ENCODE results near the gene EXOC3.
"Not testable (repeated sequence)": the region's sequence is repeated elsewhere in the genome, so short reads cannot be mapped to it uniquely, and the experiment has no call there.

Gene EXOC3

DNA sequence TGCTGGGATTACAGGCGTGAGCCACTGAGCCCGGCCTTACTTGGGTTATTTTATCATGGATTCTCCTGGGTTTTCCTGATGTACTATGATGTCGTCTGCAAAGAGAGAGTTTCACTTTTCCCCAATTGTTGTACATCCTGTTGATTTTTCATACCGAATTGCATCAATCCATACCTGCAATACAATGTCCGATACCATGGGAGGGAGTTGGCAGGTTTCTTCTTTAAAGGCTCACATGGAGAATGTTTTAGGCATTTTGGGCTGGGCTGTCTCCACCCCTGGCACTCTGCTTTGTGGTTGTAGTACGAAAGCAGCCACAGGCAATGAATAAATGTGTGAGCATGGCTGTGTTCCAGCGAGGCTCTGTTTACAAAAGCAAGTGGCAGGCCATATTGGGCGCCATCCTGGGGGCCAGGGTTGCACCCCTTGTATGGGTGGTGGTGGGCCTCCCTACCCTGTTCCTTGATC is 35.1 kb upstream of the EXOC3 start:
- DNase-seq: no peak

DNA sequence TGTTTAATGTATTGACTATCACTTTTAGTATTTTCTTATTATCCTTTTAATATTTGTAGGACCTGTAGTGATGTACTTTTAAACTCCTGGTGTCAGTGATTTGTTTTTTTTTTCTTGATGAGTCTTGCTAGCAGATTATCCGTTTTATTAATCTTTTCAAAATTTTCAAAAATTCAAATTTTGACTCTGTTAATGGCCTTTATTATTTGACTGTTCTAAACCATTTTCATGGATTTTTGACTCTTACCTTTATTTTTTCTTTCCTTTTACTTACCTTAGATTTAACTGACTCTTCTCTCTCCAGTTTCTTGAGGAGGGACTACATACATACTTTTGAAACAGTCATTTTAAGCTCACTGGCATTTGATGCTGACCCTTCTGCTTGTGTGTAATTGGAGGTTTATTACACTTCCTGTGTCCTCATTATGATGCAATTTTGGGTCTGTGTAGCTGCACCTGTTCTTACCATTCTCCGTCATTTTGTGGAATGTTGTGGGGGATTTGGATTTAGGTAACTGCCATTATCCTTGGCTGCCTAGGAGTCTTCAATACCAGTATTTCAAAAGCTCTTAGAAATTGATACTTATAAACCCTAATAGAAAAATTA is 32.0 kb upstream of the EXOC3 start:
- DNase-seq: no peak

DNA sequence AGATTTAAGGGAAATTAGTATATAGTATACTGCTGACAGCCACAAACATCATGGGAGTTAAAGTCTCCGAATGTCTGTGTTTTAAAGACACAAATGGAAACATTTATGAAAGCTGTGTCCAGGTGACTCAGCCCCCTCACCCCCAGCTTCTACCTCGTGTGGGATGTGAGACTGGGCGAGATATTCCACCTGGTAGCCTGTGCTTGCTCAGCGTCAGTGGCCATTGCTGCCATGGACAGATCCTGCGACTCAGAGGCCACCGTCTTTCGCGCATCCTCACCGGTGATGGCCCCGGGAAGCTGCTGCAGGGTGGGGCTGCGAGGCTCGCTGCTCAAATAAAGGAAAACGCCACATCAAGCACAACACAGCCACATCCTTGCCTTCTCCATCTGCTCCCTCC is 31.2 kb upstream of the EXOC3 start:
- DNase-seq: no peak

DNA sequence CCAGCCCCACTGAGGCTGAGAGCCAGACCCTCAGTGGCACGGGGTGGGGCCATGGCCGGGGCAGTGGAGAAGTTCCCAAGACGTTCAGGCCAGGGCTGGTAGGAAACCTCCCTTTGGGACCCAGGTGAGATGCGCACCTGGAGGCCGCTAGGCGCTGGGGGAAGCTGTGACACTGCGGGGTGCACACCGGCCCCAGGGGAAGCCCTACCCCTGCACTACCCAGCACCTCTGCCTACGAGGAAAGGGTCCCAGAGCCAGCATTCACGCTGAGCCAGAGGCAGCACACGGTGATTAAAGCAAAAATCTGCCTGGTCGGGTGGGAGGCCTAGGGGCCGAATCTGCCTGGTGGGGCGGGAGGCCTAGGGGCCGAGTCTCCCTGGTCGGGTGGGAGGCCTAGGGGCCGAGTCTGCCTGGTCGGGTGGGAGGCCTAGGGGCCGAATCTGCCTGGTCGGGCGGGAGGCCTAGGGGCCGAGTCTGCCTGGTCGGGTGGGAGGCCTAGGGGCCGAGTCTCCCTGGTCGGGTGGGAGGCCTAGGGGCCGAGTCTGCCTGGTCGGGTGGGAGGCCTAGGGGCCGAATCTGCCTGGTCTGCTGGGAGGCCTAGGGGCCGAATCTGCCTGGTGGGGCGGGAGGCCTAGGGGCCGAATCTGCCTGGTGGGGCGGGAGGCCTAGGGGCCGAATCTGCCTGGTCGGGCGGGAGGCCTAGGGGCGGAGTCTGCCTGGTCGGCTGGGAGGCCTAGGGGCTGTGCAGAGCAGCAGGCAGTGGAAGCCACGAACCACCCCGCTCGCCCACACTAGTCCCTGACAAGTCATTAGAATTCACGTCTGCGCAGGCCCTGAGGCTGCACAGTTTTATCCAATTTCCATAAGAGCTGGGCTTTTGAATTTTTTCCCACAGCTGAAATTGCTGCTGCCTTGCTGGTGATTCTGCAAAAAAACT is 27.7 kb upstream of the EXOC3 start:
- DNase-seq: not testable (repeated sequence)

DNA sequence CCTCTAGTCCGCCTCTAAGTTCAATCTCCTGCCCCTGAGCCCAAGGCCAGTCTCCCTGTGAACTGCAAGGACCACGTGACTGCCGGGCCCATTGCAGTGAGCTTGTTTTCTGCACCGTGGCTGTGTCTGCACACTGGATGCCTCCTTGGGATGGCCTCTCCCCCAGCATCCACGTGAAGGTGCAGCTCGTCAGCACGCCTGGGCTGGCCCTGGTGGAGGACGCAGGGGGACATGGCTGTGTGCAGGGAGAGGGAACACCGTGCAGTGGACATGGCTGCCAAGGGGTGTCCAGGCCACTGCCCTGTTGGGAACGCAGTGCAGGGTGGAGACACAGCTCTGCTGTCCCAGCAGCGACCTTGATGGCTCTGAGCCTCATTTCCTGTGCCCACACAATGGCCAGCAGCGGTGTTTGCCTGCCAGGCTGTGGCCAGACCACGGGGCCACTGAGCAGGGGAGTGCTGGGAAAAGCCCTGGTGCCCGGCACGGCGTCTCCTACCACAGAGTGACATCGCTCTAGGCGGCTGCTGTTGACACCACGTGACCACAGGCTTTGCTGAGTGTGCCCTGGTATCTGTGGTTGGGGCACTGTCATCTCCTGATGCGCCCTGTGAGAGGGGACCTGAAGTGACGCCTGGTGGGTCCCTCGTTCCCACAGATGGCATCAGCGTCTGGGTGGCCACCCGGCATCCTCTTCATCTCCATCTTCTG is 26.9 kb upstream of the EXOC3 start:
- DNase-seq: no peak

DNA sequence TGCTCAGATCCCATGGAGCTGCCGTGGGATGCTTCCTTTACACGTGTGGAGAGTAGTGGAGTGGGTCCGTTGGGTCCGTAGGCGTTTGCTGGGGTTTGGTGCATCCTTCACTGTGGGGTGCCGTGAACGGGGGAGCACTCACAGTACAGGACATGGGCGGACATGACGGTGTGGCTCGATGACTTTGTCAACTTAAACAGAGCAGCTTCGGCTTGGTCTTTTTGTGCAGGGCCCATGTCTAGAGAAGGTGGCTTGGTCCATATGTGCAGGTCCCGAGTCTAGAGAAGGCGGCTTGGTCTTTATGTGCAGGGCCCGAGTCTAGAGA is 26.4 kb upstream of the EXOC3 start:
- no peak for DNase-seq

DNA sequence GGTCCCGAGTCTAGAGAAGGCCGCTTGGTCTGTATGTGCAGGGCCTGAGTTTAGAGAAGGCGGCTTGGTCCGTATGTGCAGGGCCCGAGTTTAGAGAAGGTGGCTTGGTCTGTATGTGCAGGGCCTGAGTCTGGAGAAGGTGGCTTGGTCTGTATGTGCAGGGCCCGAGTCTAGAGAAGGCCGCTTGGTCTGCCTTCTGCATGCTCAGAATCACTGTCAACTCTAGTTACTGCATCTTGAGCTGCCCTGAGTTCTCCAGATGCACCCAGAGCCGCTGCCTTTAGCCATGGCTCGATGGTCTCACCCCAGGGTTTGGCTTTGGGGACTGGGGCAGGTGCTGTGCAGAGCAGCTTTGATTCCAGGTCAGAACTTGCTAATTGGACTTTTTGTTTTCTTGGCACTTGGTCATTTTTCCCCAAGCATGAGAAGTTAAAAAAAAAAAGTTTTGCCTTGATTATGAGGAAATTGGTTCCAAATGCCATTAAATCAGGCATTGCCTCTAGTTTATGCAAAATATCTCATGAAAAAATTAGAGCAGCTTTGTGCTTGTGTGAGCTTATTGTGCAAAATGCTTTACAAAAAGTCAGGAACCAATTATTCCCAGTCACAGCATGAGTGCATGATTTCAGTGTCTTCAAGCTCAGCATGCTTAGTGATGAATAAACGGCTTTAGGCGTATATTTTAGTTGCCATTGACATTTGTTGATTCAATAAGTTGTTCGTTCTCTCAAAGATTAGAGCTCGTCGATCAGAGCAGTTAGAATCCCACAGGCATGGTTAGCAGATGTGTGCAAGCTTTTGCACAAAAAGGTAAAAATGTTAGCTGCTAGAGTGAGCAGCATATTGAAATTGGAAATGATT is 25.4 kb upstream of the EXOC3 start:
- no peak for DNase-seq

DNA sequence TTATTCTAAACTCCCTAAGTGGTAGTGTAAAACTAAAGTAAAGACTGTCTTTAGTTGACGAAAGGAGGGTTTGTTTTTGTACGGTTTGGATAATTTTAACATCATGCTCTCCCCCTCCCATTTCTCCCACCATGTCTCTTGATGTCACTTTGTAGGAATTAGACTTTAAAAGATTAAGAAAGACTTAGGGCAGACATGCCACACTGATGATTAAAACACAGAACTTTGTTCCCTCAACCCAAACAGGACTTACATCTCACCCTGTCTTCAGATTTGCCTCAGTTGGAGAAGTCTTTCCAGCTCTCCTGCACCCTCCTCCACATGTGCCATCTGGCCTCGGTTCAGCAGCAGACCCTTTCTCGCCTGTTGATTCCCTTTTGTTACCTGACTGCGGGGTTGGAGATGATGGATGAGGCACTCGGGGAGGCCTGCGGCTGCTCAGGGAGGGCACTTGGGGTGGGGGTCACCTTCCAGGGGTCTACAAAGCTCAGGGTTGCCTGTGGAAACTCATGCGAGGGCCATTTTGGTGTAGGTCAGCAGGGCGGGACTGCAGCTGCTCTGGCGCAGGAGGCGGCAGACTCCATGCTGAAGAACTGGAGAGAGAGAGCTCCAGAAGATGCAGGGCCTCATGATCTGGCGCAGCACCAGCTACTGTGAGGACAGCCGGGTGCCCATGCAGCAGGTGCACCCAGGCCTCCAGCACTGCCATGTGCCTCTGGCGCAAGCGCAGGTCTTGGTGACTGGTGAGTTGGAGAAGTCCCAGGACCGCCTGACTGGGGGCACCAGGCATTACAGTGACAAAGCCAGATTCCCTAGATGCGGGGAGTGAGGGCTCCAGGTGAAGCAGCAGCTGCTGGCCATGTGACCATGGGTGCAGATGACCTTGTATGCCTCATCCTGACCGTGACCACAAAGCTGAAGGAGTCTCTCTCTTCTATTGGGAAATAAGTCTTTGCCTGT is 24.5 kb upstream of the EXOC3 start:
- DNase-seq: no peak

DNA sequence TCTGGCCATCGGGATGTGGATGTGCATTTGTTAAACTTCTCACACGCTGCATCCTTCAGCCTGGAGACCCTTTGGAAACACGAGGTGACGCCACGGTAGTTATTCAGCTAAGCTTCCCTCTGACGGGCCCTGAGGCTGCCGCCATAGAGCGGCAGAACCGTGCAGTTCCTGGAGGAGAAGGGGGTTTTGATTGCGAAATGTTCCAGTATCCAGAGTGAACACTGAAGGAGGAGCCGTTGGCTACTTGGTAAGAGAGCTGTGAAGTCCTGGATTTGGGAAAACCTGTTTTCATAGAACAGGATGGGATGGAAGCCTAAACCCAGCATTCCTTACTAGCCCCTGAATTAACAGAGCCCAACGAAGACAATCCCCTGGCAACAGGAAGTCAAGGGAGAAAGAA is 23.0 kb upstream of the EXOC3 start:
- no peak for DNase-seq

DNA sequence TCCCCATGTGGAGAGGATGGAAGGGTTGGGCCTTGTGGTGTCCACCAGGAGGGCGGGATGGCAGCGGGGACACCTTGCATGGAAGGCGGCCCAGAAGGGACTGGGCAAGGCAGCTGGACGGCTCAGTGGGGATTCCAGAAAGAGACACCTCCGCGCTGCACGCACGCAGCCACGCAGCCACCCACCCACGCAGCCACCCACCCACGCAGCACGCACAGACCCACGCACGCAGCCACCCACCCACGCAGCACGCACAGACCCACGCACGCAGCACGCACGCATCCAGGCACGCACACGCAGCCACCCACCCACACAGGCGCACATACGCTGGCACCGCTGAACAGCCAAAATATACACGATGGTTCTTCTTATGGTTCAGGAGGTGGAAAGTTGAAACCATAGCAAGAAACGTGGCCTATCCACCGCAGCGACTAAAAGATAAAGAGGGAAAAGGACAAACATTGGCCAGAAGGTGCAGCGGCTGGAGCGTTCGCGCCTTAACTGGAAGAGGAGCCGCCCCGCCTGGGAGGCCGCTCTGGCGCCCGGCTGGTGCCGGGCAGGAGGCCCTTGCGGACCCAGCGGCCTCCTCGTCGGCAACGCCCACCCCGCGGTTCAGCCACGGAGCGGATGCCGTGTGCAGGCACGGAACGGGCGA is 22.2 kb upstream of the EXOC3 start:
- DNase-seq: no peak

DNA sequence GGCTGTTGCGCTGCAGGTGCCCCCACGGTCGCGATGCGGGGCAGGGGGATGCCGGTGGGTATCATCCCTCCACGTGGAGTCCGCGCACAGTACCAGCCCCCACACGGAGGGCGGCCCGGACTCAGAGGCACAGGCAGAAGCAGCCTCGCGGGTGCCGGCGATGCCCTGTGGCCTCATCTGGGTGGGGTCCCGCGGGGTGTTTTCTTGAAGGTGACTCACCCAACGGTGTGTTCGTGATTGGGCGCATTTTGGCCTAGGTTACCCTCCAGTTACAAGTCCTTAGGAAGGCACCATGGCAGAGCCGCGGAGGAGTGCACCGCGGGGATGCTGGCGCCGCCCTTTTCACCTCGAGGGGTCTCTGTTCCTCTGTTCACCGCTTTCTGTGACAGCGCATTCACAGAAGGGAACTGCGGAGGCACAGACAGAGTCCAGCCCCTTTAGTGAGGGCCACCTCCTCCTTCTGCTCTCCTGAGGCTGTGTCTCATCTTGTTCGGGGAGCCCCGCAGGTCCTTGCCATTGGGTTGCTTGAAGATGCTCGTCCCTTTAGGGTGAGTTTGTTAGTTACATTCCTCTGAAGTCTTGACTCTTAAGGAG is 21.6 kb upstream of the EXOC3 start:
- no peak for DNase-seq

DNA sequence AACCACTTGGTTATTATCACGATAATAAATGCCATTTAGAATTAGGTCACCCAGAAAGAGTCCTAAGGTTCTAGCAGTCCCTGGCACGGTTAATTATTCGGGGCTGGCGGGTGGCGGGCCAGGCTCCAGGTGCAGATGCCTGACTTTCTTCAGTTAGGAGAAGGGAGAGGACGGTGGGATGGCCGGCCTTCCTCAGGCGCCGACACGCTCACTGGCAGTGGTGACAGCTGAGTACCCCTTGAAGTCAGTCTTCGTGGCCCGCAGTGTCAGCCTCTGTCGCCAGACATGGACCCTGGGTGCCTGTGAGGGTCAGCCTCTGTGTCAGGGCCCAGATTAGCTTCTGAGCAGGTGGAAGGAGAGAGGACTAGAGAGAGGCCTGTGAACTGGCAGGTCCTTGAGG is 21.1 kb upstream of the EXOC3 start:
- DNase-seq: no peak

DNA sequence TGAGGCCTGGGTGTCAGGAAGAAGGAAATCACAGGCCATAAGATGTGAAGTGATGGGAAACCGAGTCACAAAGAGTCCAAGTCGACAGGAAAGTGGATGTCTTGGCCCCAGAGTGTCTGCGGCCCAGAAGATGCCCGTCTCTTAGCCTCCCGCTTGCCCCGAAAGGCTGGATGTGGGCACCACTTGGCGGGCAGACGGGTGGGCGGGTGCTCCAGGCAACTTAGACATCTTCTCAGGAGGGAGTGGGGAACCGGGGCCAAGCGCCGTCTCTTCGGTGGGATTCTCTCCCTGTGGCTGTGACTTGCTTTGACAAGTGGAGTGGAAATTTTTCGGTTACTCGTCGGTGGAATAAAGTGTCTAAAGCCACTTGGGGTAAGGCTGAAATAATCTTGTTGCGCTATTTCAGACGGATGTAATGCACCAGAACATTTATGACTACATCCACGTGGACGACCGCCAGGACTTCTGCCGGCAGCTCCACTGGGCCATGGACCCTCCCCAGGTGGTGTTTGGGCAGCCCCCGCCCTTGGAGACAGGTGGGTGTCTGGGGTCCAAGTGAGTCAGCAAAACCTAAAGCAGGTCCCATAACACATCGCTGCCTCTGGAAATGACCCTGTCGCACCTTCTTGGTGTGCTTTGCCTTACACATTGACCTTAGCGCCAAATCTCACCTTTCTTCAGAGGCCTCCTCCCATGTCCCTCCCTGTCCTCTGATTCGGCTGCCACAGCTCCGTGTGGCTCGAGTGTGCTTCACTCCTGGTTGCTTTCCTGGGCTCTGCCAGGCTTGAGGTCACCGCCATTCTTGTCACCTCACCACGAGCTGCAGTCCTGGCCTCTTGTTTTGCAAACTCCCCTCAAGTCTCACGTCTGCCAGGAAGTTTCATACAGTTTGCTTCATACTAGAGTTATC is 20.4 kb upstream of the EXOC3 start:
- DNase-seq: no peak

DNA sequence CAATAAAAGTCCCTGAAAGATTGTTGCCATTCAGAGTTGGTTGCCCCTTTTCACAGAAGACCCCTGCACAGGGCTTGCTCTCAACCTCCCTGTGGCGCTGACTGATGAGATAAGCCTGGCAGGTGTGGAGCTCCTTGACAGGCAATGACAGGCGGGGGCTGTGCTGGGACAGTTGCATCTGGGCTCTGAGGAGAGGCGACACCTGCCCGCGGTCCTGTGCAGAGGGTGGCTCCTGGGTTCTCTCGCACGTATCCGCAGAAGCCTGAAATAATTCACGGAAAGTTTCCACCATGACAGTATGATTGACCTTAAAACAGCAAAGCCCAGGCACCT is 19.8 kb upstream of the EXOC3 start:
- DNase-seq: no peak

DNA sequence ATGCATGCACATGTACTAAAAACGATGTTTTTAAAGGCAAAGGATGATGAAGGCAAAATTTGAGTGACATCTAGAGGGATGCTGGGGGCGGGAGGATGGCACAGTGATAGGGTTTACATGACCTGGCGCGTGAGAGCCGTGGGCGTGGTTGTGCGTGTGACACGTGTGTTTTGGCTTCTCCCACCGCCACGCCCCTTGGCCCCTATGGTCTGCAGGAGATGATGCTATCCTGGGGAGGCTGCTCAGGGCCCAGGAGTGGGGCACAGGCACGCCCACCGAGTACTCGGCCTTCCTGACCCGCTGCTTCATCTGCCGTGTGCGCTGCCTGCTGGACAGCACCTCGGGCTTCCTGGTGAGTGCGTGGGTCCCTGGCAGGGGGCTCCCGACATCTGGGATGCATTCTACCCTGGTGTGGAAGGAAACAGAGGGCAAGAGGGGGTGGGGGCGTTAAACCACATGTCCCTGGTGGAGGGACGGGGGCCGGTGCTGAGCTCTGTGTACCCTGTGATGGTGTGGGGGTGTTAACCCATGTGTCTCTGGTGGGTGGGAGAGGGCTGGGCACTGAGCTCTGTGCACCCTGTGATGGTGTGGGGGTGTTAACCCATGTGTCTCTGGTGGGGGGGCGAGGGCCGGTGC is 19.2 kb upstream of the EXOC3 start:
- no peak for DNase-seq

DNA sequence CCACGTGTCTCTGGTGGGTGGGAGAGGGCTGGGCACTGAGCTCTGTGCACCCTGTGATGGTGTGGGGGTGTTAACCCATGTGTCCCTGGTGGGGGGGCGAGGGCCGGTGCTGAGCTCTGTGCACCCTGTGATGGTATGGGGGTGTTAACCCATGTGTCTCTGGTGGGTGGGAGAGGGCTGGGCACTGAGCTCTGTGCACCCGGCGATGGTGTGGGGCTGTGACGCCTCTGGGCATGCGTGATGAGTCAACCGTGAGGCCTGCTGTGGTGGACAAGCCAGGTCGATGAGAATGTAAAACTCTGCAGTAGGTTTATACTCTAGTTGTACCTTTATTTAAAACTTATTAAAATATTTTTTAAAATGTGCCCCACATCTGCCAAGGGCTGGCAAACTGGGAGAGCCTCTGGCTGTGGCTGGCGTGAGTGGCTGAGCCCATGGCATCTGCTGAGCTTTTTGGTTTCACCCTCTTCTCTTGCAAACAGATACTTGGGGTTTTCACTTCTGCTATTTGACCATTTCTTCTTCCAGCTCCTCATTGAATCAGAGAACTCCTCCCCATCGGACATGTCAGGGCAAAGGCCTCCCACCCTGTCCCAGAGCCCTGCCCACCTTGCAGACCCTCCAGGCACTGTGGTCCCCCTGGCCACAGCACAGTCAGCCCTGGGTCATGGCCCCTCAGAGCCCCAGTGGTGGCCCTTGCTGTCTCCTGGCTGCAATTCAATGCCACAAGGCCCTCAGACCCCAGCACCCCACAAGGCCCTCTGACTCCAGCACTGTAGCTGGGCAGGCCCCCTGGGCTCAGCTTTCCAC is 18.5 kb upstream of the EXOC3 start:
- DNase-seq: no peak

DNA sequence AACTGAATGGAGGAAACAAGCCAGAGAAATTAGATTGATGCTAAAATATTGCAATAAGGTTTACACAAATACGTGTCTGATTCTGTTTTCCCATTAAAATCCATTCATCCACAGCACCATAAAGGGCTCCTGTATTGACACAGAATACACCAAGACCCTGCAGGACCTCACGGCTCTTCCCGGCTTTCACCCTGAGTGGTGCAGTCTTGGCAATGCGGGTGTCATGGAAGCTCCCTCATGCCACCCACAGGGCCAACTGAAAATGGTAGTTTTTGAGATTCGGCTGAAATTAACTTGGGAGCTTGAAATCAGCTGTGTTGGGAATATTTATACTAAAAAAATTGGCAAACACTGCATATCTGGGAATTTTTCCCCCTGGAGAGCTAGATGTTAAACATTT is 17.3 kb upstream of the EXOC3 start:
- no peak for DNase-seq

DNA sequence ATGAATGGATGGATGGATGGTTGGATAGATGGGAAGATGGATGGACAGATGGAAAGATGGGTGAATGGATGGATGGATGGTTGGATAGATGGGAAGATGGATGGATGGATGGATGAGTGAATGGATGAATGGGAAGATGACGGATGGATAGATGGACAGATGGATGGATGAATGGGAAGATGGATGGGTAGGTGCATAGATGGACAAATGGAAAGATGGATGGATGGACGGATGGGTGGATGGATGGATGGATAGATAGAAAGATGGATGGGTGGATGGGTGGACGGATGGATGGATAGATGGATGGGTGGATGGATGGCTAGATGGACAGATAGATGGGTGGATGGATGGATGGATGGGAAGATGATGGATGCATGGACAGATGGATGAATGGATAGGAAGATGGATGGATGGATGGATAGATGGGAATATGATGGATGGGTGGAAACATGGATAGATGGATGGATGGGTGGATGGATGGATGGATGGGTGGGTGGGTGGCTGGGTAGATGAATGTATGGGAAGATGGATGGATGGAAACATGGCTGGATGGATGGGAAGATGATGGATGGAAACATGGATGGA is 16.5 kb upstream of the EXOC3 start:
- no peak for DNase-seq

All from stimulated activated CD4-positive, alpha-beta T cell treated with anti-CD3 and anti-CD28 coated beads, Interleukin-4, amount 100 ng/mL, for 1 hour (primary cell).